Stomach (tissue), 9 donors: ENCODE measurements around the gene ZNF322. TPM values are rescaled to one million over a fixed set of nuclear protein-coding genes. Genes with fewer than 3 reads are reported as not detected.

Experiments
- DNase-seq, 2 donors: peaks; one replicate each; pipeline versions ENCODE4 v3.0.0 to v3.0.0-alpha.2; 2013 to 2019
- H3K27ac ChIP-seq, 5 donors: fragments of 200-600 bp in 4 of 5; sonication (generic) in 4 of 5; one replicate each; pipeline ENCODE4 v1.5.1; 2013 to 2019; ENCODE audit warnings: mild to moderate bottlenecking in 1 of 5, moderate library complexity in 1 of 5
- H3K27me3 ChIP-seq, 3 donors: fragments of 200-600 bp; sonication (generic); one replicate each; pipeline ENCODE4 v1.5.1; 2017 to 2019; ENCODE audit warnings: mixed run types in 1 of 3
- H3K36me3 ChIP-seq, 4 donors: fragments of 200-600 bp; sonication (generic); 1 replicate in 3 of 4; 2 replicates in 1 of 4; pipeline ENCODE4 v1.5.1; 2016 to 2019
- H3K4me1 ChIP-seq, 4 donors: fragments of 200-600 bp; sonication (generic); one replicate each; pipeline ENCODE4 v1.5.1; 2016 to 2019
- H3K4me3 ChIP-seq, 4 donors: fragments of 200-600 bp; sonication (generic) in 3 of 4; one replicate each; pipeline ENCODE4 v1.5.1; 2016 to 2019; ENCODE audit warnings: mild to moderate bottlenecking in 1 of 4
- H3K9me3 ChIP-seq, 4 donors: fragments of 200-600 bp; sonication (generic); one replicate each; pipeline ENCODE4 v1.5.1; 2016 to 2019
- CTCF ChIP-seq, 7 experiments: fragments of 450-650 bp in 4 of 7; fragments of 200-600 bp in 3 of 7; sonication (generic) in 3 of 7; IDR thresholded peaks; one replicate each; pipeline ENCODE4 v1.5.1; 2016 to 2019; ENCODE audit warnings: antibody characterized with exemption in 7 of 7, control low read depth in 2 of 7, mild to moderate bottlenecking in 1 of 7
- EP300 ChIP-seq: sonication (generic); formaldehyde crosslinking; IDR thresholded peaks from one replicate; pipeline ENCODE4 v1.6.1; 2017; ENCODE audit warnings: antibody characterized with exemption
- POLR2A ChIP-seq, 4 donors: fragments of 450-650 bp; IDR thresholded peaks; one replicate each; pipeline ENCODE4 v1.6.1; 2016; ENCODE audit warnings: antibody characterized with exemption in 4 of 4, control low read depth in 2 of 4, mild to moderate bottlenecking in 1 of 4, moderate library complexity in 1 of 4
- POLR2AphosphoS5 ChIP-seq, 3 donors: sonication (generic); formaldehyde crosslinking; IDR thresholded peaks; one replicate each; pipeline ENCODE4 v1.6.1; 2016; ENCODE audit warnings: antibody characterized with exemption in 3 of 3
- WGBS, 5 donors: extraction: QIAGEN DNeasy Blood & Tissue Kit in 3 of 5; methylation state at CpG; one replicate each; pipeline versions ENCODE4 v1.1.5 to v1.1.7; 2013 to 2018; 5-methylcytosine and 5-hydroxymethylcytosine counted together
- intact Hi-C: fragments of 100-400 bp; cut with DNase I; formaldehyde crosslinking; loops from one replicate; pipeline ENCODE4 v1.15.1; 2023; ENCODE audit warnings: low total_unique reads
- polyA plus RNA-seq, 3 donors: library from polyadenylated mRNA; stranded (reverse); fragments of 200-250 nt; gene quantifications; one replicate each; pipeline ENCODE4 v1.2.3, GENCODE V29; 2013
- total RNA-seq, 5 donors: library from RNA; depleted of rRNA; stranded (reverse); fragments of >200 nt; gene quantifications; one replicate each; pipeline versions ENCODE4 v1.1.0 to v1.2.3, GENCODE V29; 2014 to 2016
- donor health status: healthy with polysubstance abuse.
- donor health status: Bipolar disorder and iron deficiency.
- donor health status: healthy.

Gene ZNF322
- total and polyA plus RNA-seq, 8 donors, result 4.1 to 23.9 (median 8.6) TPM

GRCh38 chr6:26596579-26597388 is 62.8 kb downstream of the ZNF322 start, which contains the start of gene ABT1:
ABT1 (plus strand) TSS chr6:26596953; CDS start chr6:26596983, 30 bp downstream.
- H3K36me3 ChIP-seq, result peaks cover 14 to 27% (median 27%) of the 10 kb centered on the region in 4 donors
- H3K9me3 ChIP-seq, result no peaks in the 10 kb centered on the region
- peaks cover 0 to 34% (median 17%) of the 10 kb centered on the region in 3 donors for H3K27me3 ChIP-seq
- peak; percentile 98 to 99 for DNase-seq
- intact Hi-C loops, result loop anchor here (10.0 kb wide), 1 partner anchor 252 kb away; no protein-coding TSS in a partner anchor
- peak within 1 kb of the TSS; percentile 79 to 94 (median 90) for H3K27ac ChIP-seq
- peak within 1 kb of the TSS; percentile 73 to 99 (median 92) for H3K4me3 ChIP-seq
- WGBS, 5 donors, result 0 to 1% (median 0%) methylated on average over 32 to 51 of the region's 51 CpGs
- TF ChIP-seq CTCF (IDR thresholded peaks at IDR 0.05) (peak in 1 of 7 experiments; percentile 40), POLR2AphosphoS5 (IDR thresholded peaks at IDR 0.05) (peak; percentile 97 to 99 (median 99)), POLR2A (IDR thresholded peaks at IDR 0.05) (peak in 2 of 4 donors; percentile 55 to 56), EP300 (peak; percentile 19)
- H3K4me1 ChIP-seq, result peaks cover 9 to 33% (median 25%) of the 10 kb centered on the region in 4 donors

GRCh38 chr6:26595669-26596269 is 63.8 kb downstream of the ZNF322 start:
- peaks cover 0 to 44% (median 17%) of the 10 kb centered on the region in 3 donors for H3K27me3 ChIP-seq
- TF ChIP-seq POLR2AphosphoS5 (IDR thresholded peaks at IDR 0.05), result peak; percentile 43 to 74 (median 46)
- no peak for TF ChIP-seq POLR2A (IDR thresholded peaks at IDR 0.05)
- TF ChIP-seq CTCF (IDR thresholded peaks at IDR 0.05), result peak in 5 of 7 experiments; percentile 85 to 96 (median 85)
- 0 to 1% (median 0%) methylated on average over 37 to 39 of the region's 39 CpGs for WGBS, 5 donors
- peaks cover 14 to 27% (median 27%) of the 10 kb centered on the region in 4 donors for H3K36me3 ChIP-seq
- H3K4me3 ChIP-seq, result peak overlapping the region; percentile 73 to 99 (median 92)
- peak overlapping the region; percentile 64 to 94 (median 90) for H3K27ac ChIP-seq
- H3K9me3 ChIP-seq, result no peaks in the 10 kb centered on the region
- intact Hi-C loops, result loop anchor here (10.0 kb wide), 1 partner anchor 251 kb away; no protein-coding TSS in a partner anchor
- DNase-seq, result peak; percentile 95 to 97
- peaks cover 9 to 33% (median 25%) of the 10 kb centered on the region in 4 donors for H3K4me1 ChIP-seq

- Histone ChIP-seq H3K36me3 (peaks cover 12 to 22% (median 21%) of the 10 kb centered on the region in 4 donors), H3K9me3 (no peaks in the 10 kb centered on the region), H3K4me3 (peak overlapping the region; percentile 73 to 99 (median 92)), H3K4me1 (peaks cover 9 to 33% (median 25%) of the 10 kb centered on the region in 4 donors), H3K27me3 (peaks cover 0 to 50% (median 17%) of the 10 kb centered on the region in 3 donors), H3K27ac (peak overlapping the region in 4 of 5 donors; percentile 85 to 94 (median 90))
- no peak for TF ChIP-seq EP300
- TF ChIP-seq CTCF (IDR thresholded peaks at IDR 0.05), result no peak
- no peak for TF ChIP-seq POLR2A (IDR thresholded peaks at IDR 0.05)
- no peak for TF ChIP-seq POLR2AphosphoS5 (IDR thresholded peaks at IDR 0.05)
- intact Hi-C loops, result loop anchor here (10.0 kb wide), 1 partner anchor 250 kb away; no protein-coding TSS in a partner anchor
- 16 to 25% (median 23%) methylated on average over 23 of the region's 23 CpGs for WGBS, 5 donors
- DNase-seq, result peak in 1 of 2 donors; percentile 41
Measured at GRCh38 chr6:26594730-26595632, 64.6 kb downstream of the ZNF322 start.
